ENCODE results near the gene EBI3.

The EBI3 gene

GRCh38 chr19:4229179-4229931, at the start of gene EBI3:
TSS of gene EBI3 (plus strand) at chr19:4229523. CDS start at chr19:4229551, 28 bp downstream.
- peak; percentile 52 for ATAC-seq

GRCh38 chr19:4181053-4181508, 48.2 kb upstream of the EBI3 start:
- no peak for ATAC-seq
- no peak for TF ChIP-seq GLIS3 (CRISPR knock-in tag; IDR thresholded peaks at IDR 0.05)
- no peak for TF ChIP-seq ZNF8 (CRISPR knock-in tag; IDR thresholded peaks at IDR 0.05)
- TF ChIP-seq RARB (CRISPR knock-in tag; IDR thresholded peaks at IDR 0.05): no peak
- no peak for TF ChIP-seq CSRNP3 (CRISPR knock-in tag; IDR thresholded peaks at IDR 0.05)
- no peak for TF ChIP-seq ARNTL (CRISPR knock-in tag; IDR thresholded peaks at IDR 0.05; ENCODE audit: borderline replicate concordance, low read depth)

More at GRCh38 chr19:4229179-4229931, at the start of gene EBI3:
- no peak for TF ChIP-seq TOX (CRISPR knock-in tag; IDR thresholded peaks at IDR 0.05; ENCODE audit: borderline replicate concordance)
- no peak for TF ChIP-seq CSDC2 (CRISPR knock-in tag; IDR thresholded peaks at IDR 0.05)
- TF ChIP-seq PATZ1 (CRISPR knock-in tag; IDR thresholded peaks at IDR 0.05; ENCODE audit: borderline replicate concordance): no peak
- TF ChIP-seq OSR1 (CRISPR knock-in tag; IDR thresholded peaks at IDR 0.05): no peak
- no peak for TF ChIP-seq SNAI2 (CRISPR knock-in tag; IDR thresholded peaks at IDR 0.05)
- no peak for TF ChIP-seq ZNF8 (CRISPR knock-in tag; IDR thresholded peaks at IDR 0.05)
- TF ChIP-seq TCF4 (CRISPR knock-in tag; IDR thresholded peaks at IDR 0.05; ENCODE audit: borderline replicate concordance): no peak
- no peak for TF ChIP-seq POU6F1 (CRISPR knock-in tag; IDR thresholded peaks at IDR 0.05; ENCODE audit: borderline replicate concordance, low read depth)
- no peak for TF ChIP-seq ESRRG (CRISPR knock-in tag; IDR thresholded peaks at IDR 0.05)
- TF ChIP-seq ZNF70 (CRISPR knock-in tag; IDR thresholded peaks at IDR 0.05): no peak
- no peak for TF ChIP-seq ZNF565 (CRISPR knock-in tag; conservative IDR thresholded peaks at IDR 0.05; ENCODE audit: low read depth)

GRCh38 chr19:4182084-4182810, 47.1 kb upstream of the EBI3 start, which contains the start of the genes ANKRD24 and SIRT6:
TSS of gene ANKRD24 (plus strand) at chr19:4182689. CDS start at chr19:4186426, 3,737 bp downstream.
TSS of gene SIRT6 (minus strand) at chr19:4182563. CDS start at chr19:4182539, 24 bp downstream.
- TF ChIP-seq TSHZ2 (CRISPR knock-in tag; IDR thresholded peaks at IDR 0.05): 0 out of 2 replicates have a peak, but pooled peaks have one; percentile 66
- TF ChIP-seq PATZ1 (CRISPR knock-in tag; IDR thresholded peaks at IDR 0.05; ENCODE audit: borderline replicate concordance): 0 out of 2 replicates have a peak, but pooled peaks have one; percentile 24
- TF ChIP-seq ZFP3 (CRISPR knock-in tag; IDR thresholded peaks at IDR 0.05): 0 out of 2 replicates have a peak, but pooled peaks have one; percentile 35
- TF ChIP-seq BACH2 (CRISPR knock-in tag; IDR thresholded peaks at IDR 0.05; ENCODE audit: borderline replicate concordance): no peak
- peak; percentile 91 for ATAC-seq
